ENCODE results near the gene LRP5. TPM values are rescaled to one million over a fixed set of nuclear protein-coding genes. Genes with fewer than 3 reads are reported as not detected.

The LRP5 gene
- total RNA-seq, 2 experiments from 2014 or later: 37.1 to 46.3 TPM

- Mint-ChIP-seq H3K9me3 (ENCODE audit: insufficient read depth) (no peaks in the 10 kb centered on the region), H3K27ac (no peak overlapping the region), H3K4me1 (ENCODE audit: low read depth) (peaks cover 89% of the 10 kb centered on the region), H3K36me3 (ENCODE audit: low read depth) (peaks cover 18% of the 10 kb centered on the region), H3K27me3 (ENCODE audit: low read depth) (no peaks in the 10 kb centered on the region), H3K4me3 (no peak overlapping the region)
- ChIA-PET POLR2A (no interaction called here), CTCF (interaction anchor here (1.6 kb wide), 1 partner anchor 37 kb away, joined by 3 read pairs; no protein-coding TSS in a partner anchor)
- ATAC-seq (no peak), DNase-seq (no peak)
Measured at GRCh38 chr11:68334923-68335322, 22.5 kb downstream of the LRP5 start.

GRCh38 chr11:68335683-68336082 is 23.3 kb downstream of the LRP5 start:
- Mint-ChIP-seq H3K36me3 (ENCODE audit: low read depth) (peaks cover 19% of the 10 kb centered on the region), H3K4me1 (ENCODE audit: low read depth) (peaks cover 88% of the 10 kb centered on the region), H3K27me3 (ENCODE audit: low read depth) (no peaks in the 10 kb centered on the region), H3K9me3 (ENCODE audit: insufficient read depth) (no peaks in the 10 kb centered on the region), H3K4me3 (no peak overlapping the region), H3K27ac (no peak overlapping the region)
- ATAC-seq: no peak
- ChIA-PET POLR2A (no interaction called here), CTCF (interaction anchor here (0.8 to 1.0 kb wide), 2 partner anchors 8 to 79 kb away, joined by 3 read pairs; no protein-coding TSS in a partner anchor)
- DNase-seq: no peak

GRCh38 chr11:68336716-68337115 is 24.3 kb downstream of the LRP5 start:
- H3K4me3 Mint-ChIP-seq: no peak overlapping the region
- peak overlapping the region; percentile 54 for H3K27ac Mint-ChIP-seq
- ChIA-PET CTCF (interaction anchor here (0.8 to 1.5 kb wide), 5 partner anchors 8 to 247 kb away, joined by 3 to 4 read pairs (median 3); no protein-coding TSS in a partner anchor), POLR2A (interaction anchor here (0.7 kb wide), 1 partner anchor 10 kb away, joined by 3 read pairs; no protein-coding TSS in a partner anchor)
- DNase-seq: no peak
- H3K9me3 Mint-ChIP-seq (ENCODE audit: insufficient read depth): no peaks in the 10 kb centered on the region
- no peaks in the 10 kb centered on the region for H3K27me3 Mint-ChIP-seq (ENCODE audit: low read depth)
- H3K36me3 Mint-ChIP-seq (ENCODE audit: low read depth): peaks cover 17% of the 10 kb centered on the region
- ATAC-seq: no peak
- peaks cover 88% of the 10 kb centered on the region for H3K4me1 Mint-ChIP-seq (ENCODE audit: low read depth)

- POLR2A ChIA-PET: interaction anchor here (0.7 kb wide), 1 partner anchor 10 kb away, joined by 3 read pairs; no protein-coding TSS in a partner anchor
- Mint-ChIP-seq H3K27ac (peak overlapping the region; percentile 54), H3K9me3 (ENCODE audit: insufficient read depth) (no peaks in the 10 kb centered on the region), H3K36me3 (ENCODE audit: low read depth) (peaks cover 17% of the 10 kb centered on the region), H3K27me3 (ENCODE audit: low read depth) (no peaks in the 10 kb centered on the region), H3K4me3 (peak overlapping the region; percentile 41), H3K4me1 (ENCODE audit: low read depth) (peaks cover 86% of the 10 kb centered on the region)
- peak; percentile 45 for ATAC-seq
- CTCF ChIA-PET: interaction anchor here (0.8 to 1.8 kb wide), 5 partner anchors 9 to 246 kb away, joined by 3 to 4 read pairs (median 4); no protein-coding TSS in a partner anchor
- peak; percentile 45 for DNase-seq
Measured at GRCh38 chr11:68337399-68337835, 25.0 kb downstream of the LRP5 start.

- POLR2A ChIA-PET: no interaction called here
- ATAC-seq: no peak
- Mint-ChIP-seq H3K4me1 (ENCODE audit: low read depth) (peaks cover 78% of the 10 kb centered on the region), H3K27ac (peak overlapping the region; percentile 54), H3K9me3 (ENCODE audit: insufficient read depth) (no peaks in the 10 kb centered on the region), H3K36me3 (ENCODE audit: low read depth) (peaks cover 14% of the 10 kb centered on the region), H3K4me3 (no peak overlapping the region), H3K27me3 (ENCODE audit: low read depth) (no peaks in the 10 kb centered on the region)
- DNase-seq: no peak
- CTCF ChIA-PET: interaction anchor here (1.3 to 3.0 kb wide), 4 partner anchors 10 to 246 kb away, joined by 4 to 12 read pairs (median 4); no protein-coding TSS in a partner anchor
Measured at GRCh38 chr11:68338051-68338780, 25.8 kb downstream of the LRP5 start.

- DNase-seq (peak; percentile 76), ATAC-seq (peak; percentile 85)
- ChIA-PET POLR2A (no interaction called here), CTCF (interaction anchor here (1.3 to 3.0 kb wide), 5 partner anchors 8 to 68 kb away, joined by 3 to 12 read pairs (median 3); partner anchors contain the start of gene C11orf24)
- peaks cover 11% of the 10 kb centered on the region for H3K36me3 Mint-ChIP-seq (ENCODE audit: low read depth)
- H3K27me3 Mint-ChIP-seq (ENCODE audit: low read depth): no peaks in the 10 kb centered on the region
- H3K4me1 Mint-ChIP-seq (ENCODE audit: low read depth): peaks cover 69% of the 10 kb centered on the region
- no peaks in the 10 kb centered on the region for H3K9me3 Mint-ChIP-seq (ENCODE audit: insufficient read depth)
- peak overlapping the region; percentile 89 for H3K27ac Mint-ChIP-seq
- peak overlapping the region; percentile 60 for H3K4me3 Mint-ChIP-seq
Measured at GRCh38 chr11:68340003-68340767, 27.8 kb downstream of the LRP5 start.

- peak; percentile 40 for ATAC-seq
- no peaks in the 10 kb centered on the region for H3K27me3 Mint-ChIP-seq (ENCODE audit: low read depth)
Measured at GRCh38 chr11:68340784-68341556, 28.6 kb downstream of the LRP5 start.

GRCh38 chr11:68341557-68342458 is 29.4 kb downstream of the LRP5 start:
- CTCF ChIA-PET: interaction anchor here (1.3 kb wide), 2 partner anchors 10 to 70 kb away, joined by 3 read pairs; partner anchors contain the start of gene C11orf24
- DNase-seq (no peak), ATAC-seq (no peak)
- POLR2A ChIA-PET: interaction anchor here (0.8 kb wide), 1 partner anchor 17 kb away, joined by 3 read pairs; no protein-coding TSS in a partner anchor
- Mint-ChIP-seq H3K27me3 (ENCODE audit: low read depth) (no peaks in the 10 kb centered on the region), H3K9me3 (ENCODE audit: insufficient read depth) (peaks cover 7% of the 10 kb centered on the region), H3K36me3 (ENCODE audit: low read depth) (peaks cover 17% of the 10 kb centered on the region), H3K27ac (peak overlapping the region; percentile 75), H3K4me1 (ENCODE audit: low read depth) (peaks cover 69% of the 10 kb centered on the region), H3K4me3 (no peak overlapping the region)

More at GRCh38 chr11:68340784-68341556, 28.6 kb downstream of the LRP5 start:
- Mint-ChIP-seq H3K4me1 (ENCODE audit: low read depth) (peaks cover 68% of the 10 kb centered on the region), H3K36me3 (ENCODE audit: low read depth) (peaks cover 12% of the 10 kb centered on the region), H3K27ac (peak overlapping the region; percentile 75), H3K9me3 (ENCODE audit: insufficient read depth) (peaks cover 4% of the 10 kb centered on the region), H3K4me3 (peak overlapping the region; percentile 16)
- DNase-seq: peak; percentile 63
- POLR2A ChIA-PET: interaction anchor here (0.8 kb wide), 1 partner anchor 18 kb away, joined by 3 read pairs; no protein-coding TSS in a partner anchor
- CTCF ChIA-PET: interaction anchor here (1.3 to 3.0 kb wide), 4 partner anchors 9 to 69 kb away, joined by 3 to 12 read pairs (median 4); partner anchors contain the start of gene C11orf24

GRCh38 chr11:68342459-68343158 is 30.2 kb downstream of the LRP5 start:
- peaks cover 21% of the 10 kb centered on the region for H3K36me3 Mint-ChIP-seq (ENCODE audit: low read depth)
- DNase-seq: no peak
- no peaks in the 10 kb centered on the region for H3K27me3 Mint-ChIP-seq (ENCODE audit: low read depth)
- H3K9me3 Mint-ChIP-seq (ENCODE audit: insufficient read depth): peaks cover 7% of the 10 kb centered on the region
- no peak for ATAC-seq
- H3K4me3 Mint-ChIP-seq: no peak overlapping the region
- CTCF ChIA-PET: no interaction called here
- H3K27ac Mint-ChIP-seq: no peak overlapping the region
- POLR2A ChIA-PET: interaction anchor here (0.6 kb wide), 1 partner anchor 13 kb away, joined by 5 read pairs; no protein-coding TSS in a partner anchor
- H3K4me1 Mint-ChIP-seq (ENCODE audit: low read depth): peaks cover 69% of the 10 kb centered on the region

GRCh38 chr11:68343761-68344256 is 31.4 kb downstream of the LRP5 start:
- Mint-ChIP-seq H3K36me3 (ENCODE audit: low read depth) (peaks cover 22% of the 10 kb centered on the region), H3K4me3 (no peak overlapping the region), H3K27me3 (ENCODE audit: low read depth) (no peaks in the 10 kb centered on the region), H3K9me3 (ENCODE audit: insufficient read depth) (peaks cover 7% of the 10 kb centered on the region), H3K27ac (no peak overlapping the region), H3K4me1 (ENCODE audit: low read depth) (peaks cover 60% of the 10 kb centered on the region)
- no peak for DNase-seq
- POLR2A ChIA-PET: interaction anchor here (0.6 kb wide), 1 partner anchor 1629 kb away, joined by 3 read pairs; no protein-coding TSS in a partner anchor
- CTCF ChIA-PET: no interaction called here
- ATAC-seq: no peak
